ENCODE measurements around the gene SPRED2. TPM values are rescaled to one million over a fixed set of nuclear protein-coding genes. Genes with fewer than 3 reads are reported as not detected.

The SPRED2 gene
- polyA plus RNA-seq, 4 donors = 38.8 to 40.7 (median 40.5) TPM

DNA sequence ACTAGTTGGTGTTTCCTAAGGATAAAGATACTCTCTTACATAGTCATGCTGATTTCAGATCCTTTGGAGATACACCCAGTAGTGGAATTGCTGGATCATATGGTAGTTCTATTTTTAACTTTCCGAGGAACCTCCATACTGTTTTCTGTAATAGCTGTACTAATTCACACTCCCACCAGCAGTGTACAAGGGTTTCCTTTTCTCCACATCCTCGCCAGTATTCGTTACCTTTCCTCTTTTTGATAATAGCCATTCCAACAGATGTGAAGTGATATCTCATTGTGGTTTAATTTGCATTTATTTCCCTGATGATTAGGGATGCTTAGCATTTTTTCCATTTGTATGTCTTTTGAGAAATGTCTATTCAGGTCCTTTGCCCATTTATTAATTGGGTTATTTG, 170.7 kb downstream of the SPRED2 start:
- no peak for DNase-seq (ENCODE audit: low read depth in 4 of 4, low spot score in 3 of 4)

Other genes starting within 250 kb of the SPRED2 start
- 100 to 1,000 TPM; 177 to 229 (median 221) TPM for gene ACTR2, start 204.8 kb downstream of the SPRED2 start, polyA plus RNA-seq (ENCODE audit: insufficient read length in 4 of 4)